ENCODE measurements around the gene FMN2.

The FMN2 gene

GRCh38 chr1:240114222-240114621 is 22.5 kb downstream of the FMN2 start:
- no peaks in the 10 kb centered on the region for H3K27me3 ChIP-seq
- H3K4me1 ChIP-seq: no peaks in the 10 kb centered on the region
- DNase-seq: no peak
- no peaks in the 10 kb centered on the region for H3K36me3 ChIP-seq
- H3K4me3 ChIP-seq: no peak overlapping the region
- H3K27ac ChIP-seq: no peak overlapping the region
- no peaks in the 10 kb centered on the region for H3K9me3 ChIP-seq
- intact Hi-C loops (cut with DNase I; ENCODE audit: low total_unique reads): no loop called here
- no peak for TF ChIP-seq CTCF (IDR thresholded peaks at IDR 0.05)

GRCh38 chr1:240115831-240116230 is 24.1 kb downstream of the FMN2 start:
- Histone ChIP-seq H3K4me1 (no peaks in the 10 kb centered on the region), H3K9me3 (no peaks in the 10 kb centered on the region), H3K4me3 (no peak overlapping the region), H3K36me3 (no peaks in the 10 kb centered on the region), H3K27ac (no peak overlapping the region), H3K27me3 (no peaks in the 10 kb centered on the region)
- intact Hi-C loops (cut with DNase I; ENCODE audit: low total_unique reads): no loop called here
- no peak for DNase-seq
- TF ChIP-seq CTCF (IDR thresholded peaks at IDR 0.05): no peak

- no peak for DNase-seq
- Histone ChIP-seq H3K9me3 (no peaks in the 10 kb centered on the region), H3K27ac (no peak overlapping the region)
Measured at GRCh38 chr1:240116831-240117769, 25.4 kb downstream of the FMN2 start.

GRCh38 chr1:240117930-240118329 is 26.2 kb downstream of the FMN2 start:
- intact Hi-C loops (cut with DNase I; ENCODE audit: low total_unique reads): no loop called here
- no peaks in the 10 kb centered on the region for H3K4me1 ChIP-seq

More at GRCh38 chr1:240116831-240117769, 25.4 kb downstream of the FMN2 start:
- TF ChIP-seq CTCF (IDR thresholded peaks at IDR 0.05): no peak
- no peaks in the 10 kb centered on the region for H3K36me3 ChIP-seq
- no peaks in the 10 kb centered on the region for H3K4me1 ChIP-seq
- no peak overlapping the region for H3K4me3 ChIP-seq
- H3K27me3 ChIP-seq: no peaks in the 10 kb centered on the region
- intact Hi-C loops (cut with DNase I; ENCODE audit: low total_unique reads): no loop called here

More at GRCh38 chr1:240117930-240118329, 26.2 kb downstream of the FMN2 start:
- Histone ChIP-seq H3K27ac (no peak overlapping the region), H3K4me3 (no peak overlapping the region), H3K9me3 (no peaks in the 10 kb centered on the region), H3K36me3 (no peaks in the 10 kb centered on the region), H3K27me3 (no peaks in the 10 kb centered on the region)
- DNase-seq: no peak
- TF ChIP-seq CTCF (IDR thresholded peaks at IDR 0.05): no peak

All from tibial artery (tissue), 4 donors.